Retinal pigment epithelial cell (primary cell): ENCODE data around the gene ELMO1.

Experiments
- DNase-seq: peaks from one replicate; pipeline ENCODE4 v3.0.0-alpha.2; 2010; ENCODE audit warnings: low read depth
- H3K4me3 ChIP-seq: 2 replicates; pipeline ENCODE4 v1.5.1; 2011; ENCODE audit warnings: mild to moderate bottlenecking, low read length, control low read depth, moderate library complexity
- CTCF ChIP-seq: conservative IDR thresholded peaks from 2 replicates; pipeline ENCODE4 v1.5.1; 2011; ENCODE audit warnings: low read depth, low read length, control low read depth, inconsistent platforms

The ELMO1 gene

DNA sequence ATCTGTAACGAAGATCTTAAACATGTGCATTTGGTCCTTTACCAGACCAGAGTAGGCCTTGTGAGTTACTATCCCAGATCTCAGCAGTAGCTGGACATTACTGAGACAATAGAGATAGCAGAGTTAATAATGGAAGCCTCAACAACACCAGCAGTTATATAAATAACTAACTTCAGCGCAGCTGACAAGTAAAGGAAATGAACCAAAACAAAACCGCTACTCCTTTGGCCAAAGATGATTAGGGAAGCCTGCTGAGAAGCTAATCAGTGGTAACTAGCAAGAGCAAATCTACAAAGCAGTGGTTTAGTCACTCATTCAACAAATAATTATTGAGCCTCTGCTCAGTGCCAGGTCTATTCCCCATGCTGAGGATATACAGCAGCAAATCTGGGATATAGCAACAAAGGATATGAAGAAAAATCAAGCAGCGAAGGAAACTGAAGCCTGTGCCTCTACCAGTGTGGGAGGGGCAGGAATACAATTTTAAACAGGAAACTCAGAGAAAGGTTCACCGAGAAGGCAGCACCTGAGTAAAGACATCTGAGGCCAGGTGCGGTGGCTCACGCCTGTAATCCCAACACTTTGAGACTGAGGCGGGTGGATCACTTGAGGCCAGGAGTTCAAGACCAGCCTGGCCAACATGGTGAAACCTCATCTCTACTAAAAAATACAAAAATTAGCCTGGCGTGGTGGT lies 103.6 kb downstream of the ELMO1 start:
- DNase-seq, result no peak
- no peak overlapping the region for H3K4me3 ChIP-seq
- no peak for TF ChIP-seq CTCF

DNA sequence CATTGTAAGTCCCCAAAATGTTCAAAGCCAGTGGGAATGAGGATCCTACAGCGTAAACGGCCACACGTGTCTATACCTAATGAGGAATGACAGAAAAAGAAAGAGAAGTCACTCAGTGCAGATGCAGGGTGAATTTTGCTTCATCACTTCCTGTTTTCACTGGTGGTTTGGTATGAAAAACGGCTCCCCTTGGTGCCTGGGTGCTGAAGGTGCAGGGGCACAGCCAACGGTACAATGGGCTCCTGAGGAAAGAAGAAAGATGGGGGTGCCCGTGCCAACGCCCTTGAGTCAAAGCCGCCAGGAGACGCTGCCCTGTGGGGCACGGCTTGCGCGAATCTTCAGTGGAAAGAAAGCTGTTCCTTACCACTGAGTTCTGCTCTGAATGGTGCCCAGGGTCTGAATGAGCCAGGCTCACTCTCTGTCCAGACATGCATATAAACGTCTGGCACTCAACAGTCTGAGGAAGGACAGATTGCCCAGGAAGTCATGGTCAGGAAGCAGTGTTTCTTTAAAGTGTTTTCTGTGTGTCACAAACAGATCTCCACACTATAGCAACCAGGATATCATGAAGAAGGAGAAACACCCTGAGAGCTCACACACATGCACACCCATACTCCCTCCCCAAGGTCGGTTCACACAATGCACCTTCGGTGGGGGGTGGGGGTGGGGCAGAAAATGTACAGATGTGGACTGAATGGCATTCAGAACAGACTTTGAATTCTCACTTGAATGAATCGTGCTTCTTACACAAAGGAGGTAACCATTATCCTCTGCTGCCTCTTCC lies 105.8 kb downstream of the ELMO1 start:
- DNase-seq, result no peak
- no peak overlapping the region for H3K4me3 ChIP-seq
- no peak for TF ChIP-seq CTCF

DNA sequence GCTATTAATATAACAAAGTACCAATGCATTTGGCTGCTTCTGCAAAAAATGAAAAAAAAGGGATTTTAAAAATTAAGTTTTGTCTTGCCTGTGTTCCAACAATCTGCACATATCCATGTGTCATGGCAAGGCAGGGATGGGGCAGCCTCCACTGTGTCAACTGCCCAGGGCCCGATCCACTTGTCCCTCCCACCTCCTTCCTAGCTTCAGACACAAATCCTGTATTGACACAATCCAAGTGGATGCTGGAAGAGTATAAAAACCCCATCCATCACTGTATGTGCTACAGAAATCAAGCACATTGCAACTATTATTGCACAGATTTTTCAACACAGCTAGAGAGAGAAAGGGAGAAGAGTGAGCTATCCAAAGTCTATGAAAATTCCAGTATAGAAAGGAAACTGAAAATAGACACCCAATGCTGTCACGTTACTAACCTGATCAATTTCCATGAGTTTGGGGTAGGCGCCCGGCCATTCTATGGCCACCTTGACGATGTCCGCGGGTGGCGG lies 106.4 kb downstream of the ELMO1 start:
- no peak for DNase-seq
- no peak overlapping the region for H3K4me3 ChIP-seq
- TF ChIP-seq CTCF, result no peak

DNA sequence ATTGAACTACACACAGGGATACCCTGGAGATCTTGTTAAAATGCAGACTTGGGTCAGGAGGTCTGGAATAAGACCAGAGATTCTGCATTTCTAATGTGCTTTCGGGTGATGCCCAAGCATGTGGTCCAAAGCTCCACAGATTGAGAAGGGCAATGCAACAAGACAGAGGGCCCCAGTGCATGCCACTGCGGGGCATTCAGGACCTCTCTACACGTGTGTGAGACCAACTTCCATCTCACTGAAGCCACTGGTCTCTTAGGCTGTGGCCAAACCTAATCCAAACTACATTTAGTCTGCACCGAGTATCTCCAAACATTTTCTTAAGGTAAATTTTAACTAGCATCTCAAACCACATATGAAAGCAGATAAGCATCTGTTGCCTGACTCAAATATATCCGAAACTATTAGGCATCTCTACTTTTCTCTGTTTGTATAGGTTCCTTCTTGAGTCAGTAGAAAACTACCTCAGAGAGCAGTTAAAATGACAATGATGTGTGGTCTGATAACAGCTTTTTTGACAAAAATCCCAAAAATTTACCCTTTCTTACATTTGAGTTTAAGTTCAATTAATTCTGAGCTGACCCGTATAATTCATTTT lies 107.5 kb downstream of the ELMO1 start:
- no peak overlapping the region for H3K4me3 ChIP-seq
- TF ChIP-seq CTCF, result no peak
- DNase-seq, result no peak

GRCh38 chr7:37338966-37339365 lies 109.7 kb downstream of the ELMO1 start:
- TF ChIP-seq CTCF, result no peak
- no peak for DNase-seq
- H3K4me3 ChIP-seq, result no peak overlapping the region

- H3K4me3 ChIP-seq, result no peak overlapping the region
- TF ChIP-seq CTCF, result no peak
- DNase-seq, result no peak
These were observed 111.1 kb downstream of the ELMO1 start for GRCh38 chr7:37337522-37337921.
